ENCODE results near the gene SHMT2. TPM values are rescaled to one million over a fixed set of nuclear protein-coding genes. Genes with fewer than 3 reads are reported as not detected.
A peak's percentile ranks its signal among the peaks of the same experiment; 100 is the strongest.

The SHMT2 gene
- total RNA-seq, 1 experiment from 2014 or later, result 297 TPM

DNA sequence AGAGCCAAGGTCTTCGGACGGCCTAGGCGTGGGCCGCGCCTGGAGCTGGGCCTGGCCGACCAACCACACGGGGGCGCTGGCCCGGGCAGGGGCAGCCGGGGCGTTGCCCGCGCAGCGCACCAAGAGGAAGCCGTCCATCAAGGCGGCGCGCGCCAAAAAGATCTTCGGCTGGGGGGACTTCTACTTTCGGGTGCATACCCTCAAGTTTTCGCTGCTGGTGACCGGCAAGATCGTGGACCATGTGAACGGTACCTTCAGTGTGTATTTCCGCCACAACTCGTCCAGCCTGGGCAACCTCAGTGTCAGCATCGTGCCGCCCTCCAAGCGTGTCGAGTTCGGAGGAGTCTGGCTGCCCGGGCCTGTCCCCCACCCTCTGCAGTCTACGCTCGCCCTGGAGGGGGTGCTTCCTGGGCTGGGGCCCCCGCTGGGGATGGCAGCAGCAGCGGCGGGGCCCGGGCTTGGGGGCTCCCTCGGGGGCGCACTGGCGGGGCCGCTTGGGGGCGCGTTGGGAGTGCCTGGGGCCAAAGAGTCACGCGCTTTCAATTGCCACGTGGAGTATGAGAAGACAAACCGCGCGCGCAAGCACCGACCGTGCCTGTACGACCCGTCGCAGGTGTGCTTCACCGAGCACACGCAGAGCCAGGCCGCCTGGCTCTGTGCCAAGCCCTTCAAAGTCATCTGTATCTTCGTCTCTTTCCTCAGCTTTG is 4.4 kb upstream of the SHMT2 start (continued):
- TF ChIP-seq HMGXB4 (CRISPR knock-in tag; IDR thresholded peaks at IDR 0.05) (peak; percentile 96; the same call in 1 of the 2 replicates), ZNF281 (CRISPR knock-in tag; IDR thresholded peaks at IDR 0.05) (no peak; the same call in 1 of the 2 replicates), TEAD1 (CRISPR knock-in tag; IDR thresholded peaks at IDR 0.05) (no peak; the same call in 1 of the 2 replicates), ZNF121 (CRISPR knock-in tag; IDR thresholded peaks at IDR 0.05) (peak; percentile 100), JUN (CRISPR knock-in tag; IDR thresholded peaks at IDR 0.05) (no peak), PRRX2 (CRISPR knock-in tag; IDR thresholded peaks at IDR 0.05) (no peak), KAT7 (CRISPR knock-in tag; IDR thresholded peaks at IDR 0.05; ENCODE audit: borderline replicate concordance) (0 out of 2 replicates have a peak, but pooled peaks have one; percentile 15)
- TF ChIP-seq, protein P1, sequence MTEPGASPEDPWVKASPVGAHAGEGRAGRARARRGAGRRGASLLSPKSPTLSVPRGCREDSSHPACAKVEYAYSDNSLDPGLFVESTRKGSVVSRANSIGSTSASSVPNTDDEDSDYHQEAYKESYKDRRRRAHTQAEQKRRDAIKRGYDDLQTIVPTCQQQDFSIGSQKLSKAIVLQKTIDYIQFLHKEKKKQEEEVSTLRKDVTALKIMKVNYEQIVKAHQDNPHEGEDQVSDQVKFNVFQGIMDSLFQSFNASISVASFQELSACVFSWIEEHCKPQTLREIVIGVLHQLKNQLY (CRISPR knock-in tag; IDR thresholded peaks at IDR 0.05), result no peak
- TF ChIP-seq, protein P2, sequence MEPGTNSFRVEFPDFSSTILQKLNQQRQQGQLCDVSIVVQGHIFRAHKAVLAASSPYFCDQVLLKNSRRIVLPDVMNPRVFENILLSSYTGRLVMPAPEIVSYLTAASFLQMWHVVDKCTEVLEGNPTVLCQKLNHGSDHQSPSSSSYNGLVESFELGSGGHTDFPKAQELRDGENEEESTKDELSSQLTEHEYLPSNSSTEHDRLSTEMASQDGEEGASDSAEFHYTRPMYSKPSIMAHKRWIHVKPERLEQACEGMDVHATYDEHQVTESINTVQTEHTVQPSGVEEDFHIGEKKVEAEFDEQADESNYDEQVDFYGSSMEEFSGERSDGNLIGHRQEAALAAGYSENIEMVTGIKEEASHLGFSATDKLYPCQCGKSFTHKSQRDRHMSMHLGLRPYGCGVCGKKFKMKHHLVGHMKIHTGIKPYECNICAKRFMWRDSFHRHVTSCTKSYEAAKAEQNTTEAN (CRISPR knock-in tag; IDR thresholded peaks at IDR 0.05), result no peak
- TF ChIP-seq, protein P3, sequence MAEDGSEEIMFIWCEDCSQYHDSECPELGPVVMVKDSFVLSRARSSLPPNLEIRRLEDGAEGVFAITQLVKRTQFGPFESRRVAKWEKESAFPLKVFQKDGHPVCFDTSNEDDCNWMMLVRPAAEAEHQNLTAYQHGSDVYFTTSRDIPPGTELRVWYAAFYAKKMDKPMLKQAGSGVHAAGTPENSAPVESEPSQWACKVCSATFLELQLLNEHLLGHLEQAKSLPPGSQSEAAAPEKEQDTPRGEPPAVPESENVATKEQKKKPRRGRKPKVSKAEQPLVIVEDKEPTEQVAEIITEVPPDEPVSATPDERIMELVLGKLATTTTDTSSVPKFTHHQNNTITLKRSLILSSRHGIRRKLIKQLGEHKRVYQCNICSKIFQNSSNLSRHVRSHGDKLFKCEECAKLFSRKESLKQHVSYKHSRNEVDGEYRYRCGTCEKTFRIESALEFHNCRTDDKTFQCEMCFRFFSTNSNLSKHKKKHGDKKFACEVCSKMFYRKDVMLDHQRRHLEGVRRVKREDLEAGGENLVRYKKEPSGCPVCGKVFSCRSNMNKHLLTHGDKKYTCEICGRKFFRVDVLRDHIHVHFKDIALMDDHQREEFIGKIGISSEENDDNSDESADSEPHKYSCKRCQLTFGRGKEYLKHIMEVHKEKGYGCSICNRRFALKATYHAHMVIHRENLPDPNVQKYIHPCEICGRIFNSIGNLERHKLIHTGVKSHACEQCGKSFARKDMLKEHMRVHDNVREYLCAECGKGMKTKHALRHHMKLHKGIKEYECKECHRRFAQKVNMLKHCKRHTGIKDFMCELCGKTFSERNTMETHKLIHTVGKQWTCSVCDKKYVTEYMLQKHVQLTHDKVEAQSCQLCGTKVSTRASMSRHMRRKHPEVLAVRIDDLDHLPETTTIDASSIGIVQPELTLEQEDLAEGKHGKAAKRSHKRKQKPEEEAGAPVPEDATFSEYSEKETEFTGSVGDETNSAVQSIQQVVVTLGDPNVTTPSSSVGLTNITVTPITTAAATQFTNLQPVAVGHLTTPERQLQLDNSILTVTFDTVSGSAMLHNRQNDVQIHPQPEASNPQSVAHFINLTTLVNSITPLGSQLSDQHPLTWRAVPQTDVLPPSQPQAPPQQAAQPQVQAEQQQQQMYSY (CRISPR knock-in tag; IDR thresholded peaks at IDR 0.05), result no peak

DNA sequence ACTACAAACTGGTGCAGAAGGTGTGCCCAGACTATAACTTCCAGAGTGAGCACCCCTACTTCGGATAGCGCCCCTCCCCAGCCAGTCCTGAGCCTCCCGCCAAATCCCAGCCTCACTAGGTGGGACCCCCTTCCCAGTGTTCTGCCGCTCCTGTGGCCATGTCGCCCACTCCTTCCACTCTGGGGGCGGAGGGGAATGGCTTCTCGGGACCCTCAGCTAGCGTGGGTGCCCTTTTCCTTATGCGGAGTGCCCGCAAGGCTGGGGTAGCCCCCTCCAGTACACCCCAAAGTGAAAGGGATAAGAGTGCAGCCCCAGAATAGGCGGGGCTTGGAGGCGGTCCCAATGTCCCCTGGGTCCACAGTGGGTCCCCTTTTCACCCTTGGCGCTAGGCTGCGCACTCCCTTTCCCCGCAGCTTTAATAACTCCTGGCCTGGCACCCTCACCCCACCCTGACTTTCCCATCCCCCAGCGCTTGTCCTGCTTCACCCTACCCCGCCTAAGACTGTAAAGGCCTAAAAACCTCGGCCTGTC is 3.8 kb upstream of the SHMT2 start:
- TF ChIP-seq TEAD1 (CRISPR knock-in tag; IDR thresholded peaks at IDR 0.05), result no peak
- no peak for TF ChIP-seq JUN (CRISPR knock-in tag; IDR thresholded peaks at IDR 0.05)
- no peak for TF ChIP-seq ZBTB21 (CRISPR knock-in tag; IDR thresholded peaks at IDR 0.05; ENCODE audit: borderline replicate concordance)
- TF ChIP-seq SP1 (CRISPR knock-in tag; conservative IDR thresholded peaks at IDR 0.05), result no peak
- TF ChIP-seq NR3C1 (CRISPR knock-in tag; conservative IDR thresholded peaks at IDR 0.05; ENCODE audit: low read depth), result no peak
- no peak for TF ChIP-seq E2F1 (CRISPR knock-in tag; IDR thresholded peaks at IDR 0.05)
- TF ChIP-seq, protein P1 (CRISPR knock-in tag; IDR thresholded peaks at IDR 0.05), result no peak
- TF ChIP-seq GTF2I (CRISPR knock-in tag; conservative IDR thresholded peaks at IDR 0.05), result no peak
- Mint-ChIP-seq H3K4me1 (peaks cover 64% of the 10 kb centered on the region), H3K36me3 (0 out of 2 replicates have a peak, but pooled peaks cover 5% of the 10 kb centered on the region), H3K27ac (no peak overlapping the region), H3K27me3 (ENCODE audit: low read depth) (peaks cover 84% of the 10 kb centered on the region), H3K4me3 (peak overlapping the region; percentile 81), H3K9me3 (no peaks in the 10 kb centered on the region)
- CTCF ChIA-PET, result interaction anchor here (1.4 to 10.4 kb wide), 11 partner anchors 11 to 235 kb away, joined by 3 to 660 read pairs (median 10); partner anchors contain the start of genes GLI1, INHBE, LRP1 and NEMP1
- DNase-seq (ENCODE audit: low spot score) (no peak), ATAC-seq (no peak)
- POLR2A ChIA-PET, result interaction anchor here (0.8 to 7.6 kb wide), 4 partner anchors 12 to 235 kb away, joined by 3 to 97 read pairs (median 6); a partner anchor contains a TSS
